Ectodermal cell (in vitro differentiated cells): ENCODE measurements around the gene DLX1. TPM values are rescaled to one million over a fixed set of nuclear protein-coding genes. Genes with fewer than 3 reads are reported as not detected.

Experiments
- H3K27ac ChIP-seq: 2 replicates; pipeline ENCODE4 v1.7.0; 2013; ENCODE audit warnings: mild to moderate bottlenecking, low read depth, low read length; ENCODE audit not compliant: insufficient read depth, poor library complexity, severe bottlenecking
- H3K27me3 ChIP-seq: 2 replicates; pipeline ENCODE4 v1.7.0; 2013; ENCODE audit warnings: mild to moderate bottlenecking, low read length; ENCODE audit not compliant: insufficient read depth, control insufficient read depth, poor library complexity, severe bottlenecking
- H3K36me3 ChIP-seq: one replicate; pipeline ENCODE4 v1.7.0; 2013; ENCODE audit warnings: low read length; ENCODE audit not compliant: control insufficient read depth, insufficient read depth
- H3K4me1 ChIP-seq: one replicate; pipeline ENCODE4 v1.7.0; 2013; ENCODE audit warnings: low read length; ENCODE audit not compliant: control insufficient read depth, insufficient read depth
- H3K4me3 ChIP-seq: 2 replicates; pipeline ENCODE4 v1.7.0; 2013; ENCODE audit warnings: low read depth, low read length, control low read depth; ENCODE audit not compliant: insufficient read depth
- H3K9me3 ChIP-seq: 2 replicates; pipeline ENCODE4 v1.7.0; 2013; ENCODE audit warnings: mild to moderate bottlenecking, low read length, moderate library complexity; ENCODE audit not compliant: control insufficient read depth
- WGBS, 2 experiments: methylation state at CpG; one replicate each; pipeline ENCODE4 v1.1.7; 2013; ENCODE audit warnings: missing lambda C conversion rate in 2 of 2; 5-methylcytosine and 5-hydroxymethylcytosine counted together
- polyA plus RNA-seq, 4 experiments: library from polyadenylated mRNA; stranded (reverse); fragments of 50-300 nt; gene quantifications; one replicate each; pipeline ENCODE4 v1.2.3, GENCODE V29; 2013

DLX1 gene
- polyA plus RNA-seq (2013, experiment 1 of 4) = 0.28 TPM
- polyA plus RNA-seq (2013, experiment 2 of 4) = 0.32 TPM
- 0.16 TPM for polyA plus RNA-seq (2013, experiment 3 of 4)
- polyA plus RNA-seq (2013, experiment 4 of 4) = 0.89 TPM

DNA sequence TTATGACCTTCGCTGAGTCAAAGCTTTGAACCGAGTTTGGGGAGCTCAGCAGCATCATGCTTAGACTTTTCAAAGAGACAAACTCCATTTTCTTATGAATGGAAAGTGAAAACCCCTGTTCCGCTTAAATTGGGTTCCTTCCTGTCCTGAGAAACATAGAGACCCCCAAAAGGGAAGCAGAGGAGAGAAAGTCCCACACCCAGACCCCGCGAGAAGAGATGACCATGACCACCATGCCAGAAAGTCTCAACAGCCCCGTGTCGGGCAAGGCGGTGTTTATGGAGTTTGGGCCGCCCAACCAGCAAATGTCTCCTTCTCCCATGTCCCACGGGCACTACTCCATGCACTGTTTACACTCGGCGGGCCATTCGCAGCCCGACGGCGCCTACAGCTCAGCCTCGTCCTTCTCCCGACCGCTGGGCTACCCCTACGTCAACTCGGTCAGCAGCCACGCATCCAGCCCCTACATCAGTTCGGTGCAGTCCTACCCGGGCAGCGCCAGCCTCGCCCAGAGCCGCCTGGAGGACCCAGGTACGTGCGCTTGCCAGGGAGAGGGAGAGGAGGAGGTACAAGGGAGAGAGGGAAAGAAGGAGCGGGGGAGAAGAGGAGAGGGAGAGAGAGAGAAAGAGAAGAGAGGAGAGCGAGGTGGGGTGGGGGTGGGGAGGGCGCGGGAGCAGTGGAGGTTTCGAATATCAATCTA lies at the start of gene DLX1:
Gene DLX1 (plus strand): TSS at position 48 of the 700 bp plus-strand sequence. CDS start 171 bp downstream, at position 219.
- no peak within 1 kb of the TSS for H3K27ac ChIP-seq
- peak within 1 kb of the TSS; percentile 31 for H3K4me3 ChIP-seq
- peaks cover 100% of the 10 kb centered on the region for H3K27me3 ChIP-seq
- H3K36me3 ChIP-seq = no peaks in the 10 kb centered on the region
- H3K9me3 ChIP-seq = no peaks in the 10 kb centered on the region
- 1 to 2% methylated on average over 30 to 31 of the region's 34 CpGs for WGBS, 2 experiments
- peaks cover 42% of the 10 kb centered on the region for H3K4me1 ChIP-seq

DNA sequence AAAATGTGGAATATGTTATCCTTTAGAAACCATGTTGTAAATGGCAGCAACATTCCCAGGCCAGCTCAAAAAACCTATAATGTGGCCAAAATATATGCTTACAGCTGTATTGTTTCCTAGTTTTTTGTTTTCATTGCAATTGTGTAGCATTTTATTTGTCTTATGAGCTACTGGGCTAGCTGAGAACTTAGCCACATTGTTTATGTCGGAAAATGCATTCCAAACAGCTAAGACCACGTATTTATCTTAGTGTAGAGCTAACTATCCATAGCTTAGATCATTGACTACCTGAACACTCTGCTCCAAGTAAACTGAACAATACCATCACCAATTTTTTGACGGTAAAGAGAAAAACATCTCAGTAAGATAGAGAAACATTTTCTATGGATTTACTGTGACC lies 47.2 kb upstream of the DLX1 start:
- WGBS, 2 experiments = 87 to 93% methylated on average over 2 to 3 of the region's 3 CpGs

DNA sequence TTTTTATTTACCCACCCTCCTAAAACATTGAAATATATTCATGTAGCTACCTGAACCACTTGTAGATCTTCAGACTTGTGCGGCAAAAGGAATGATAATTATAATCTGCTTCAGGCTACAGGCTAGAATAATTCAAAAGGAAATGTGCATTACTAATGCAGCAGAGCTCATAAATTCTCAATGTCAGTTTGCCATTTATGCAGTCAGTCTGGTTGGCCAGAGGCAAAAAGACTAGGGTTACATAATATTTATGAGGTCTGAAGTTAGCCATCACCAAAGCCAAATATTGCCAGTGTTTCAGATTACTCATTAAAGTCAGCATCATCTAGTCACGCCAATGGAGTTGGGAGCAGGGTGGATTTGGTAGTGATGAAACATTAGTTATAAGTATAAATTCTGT lies 46.7 kb upstream of the DLX1 start:
- no peak overlapping the region for H3K4me3 ChIP-seq
- H3K9me3 ChIP-seq = no peaks in the 10 kb centered on the region
- no peaks in the 10 kb centered on the region for H3K27me3 ChIP-seq
- H3K36me3 ChIP-seq = no peaks in the 10 kb centered on the region
- H3K4me1 ChIP-seq = no peaks in the 10 kb centered on the region
- no peak overlapping the region for H3K27ac ChIP-seq
- WGBS, 2 experiments = 82 to 96% methylated on average over 1 of the region's 2 CpGs

More for the DNA sequence above, 47.2 kb upstream of the DLX1 start:
- Histone ChIP-seq H3K9me3 (no peaks in the 10 kb centered on the region), H3K4me1 (no peaks in the 10 kb centered on the region), H3K36me3 (no peaks in the 10 kb centered on the region), H3K27me3 (no peaks in the 10 kb centered on the region), H3K27ac (no peak overlapping the region), H3K4me3 (no peak overlapping the region)

DNA sequence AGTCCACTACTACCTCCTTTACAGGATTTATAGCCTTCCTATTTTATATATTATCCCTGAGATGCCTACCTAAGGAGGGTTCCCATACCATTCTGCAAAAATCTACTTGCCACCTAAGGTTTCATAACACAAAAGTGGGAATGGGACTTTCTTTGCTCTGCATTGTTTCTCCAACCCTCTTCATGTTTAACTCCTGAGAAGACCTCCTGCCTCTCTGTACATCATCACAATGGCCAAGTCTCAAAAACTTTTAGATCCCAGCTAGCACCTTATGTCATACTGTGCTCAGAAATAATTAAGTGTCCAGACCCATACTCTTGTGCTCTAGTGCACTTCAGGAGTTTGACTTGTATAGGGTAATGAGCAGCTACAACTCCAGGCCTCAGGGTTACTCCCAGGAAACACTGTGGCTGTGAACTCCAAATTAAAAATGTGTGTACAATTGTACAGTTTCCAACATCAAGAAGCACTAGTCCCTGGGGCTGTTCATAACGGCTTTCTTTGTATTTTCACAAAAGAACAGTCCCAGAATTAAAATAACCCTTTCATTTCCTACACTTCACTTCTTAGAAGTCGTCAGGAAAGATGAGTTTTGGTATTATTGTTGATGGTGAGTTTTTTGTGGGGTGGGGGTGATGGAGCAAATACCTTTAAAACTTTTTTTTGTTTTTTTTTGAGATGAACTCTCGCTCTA lies 46.1 kb upstream of the DLX1 start:
- Histone ChIP-seq H3K27me3 (no peaks in the 10 kb centered on the region), H3K36me3 (no peaks in the 10 kb centered on the region), H3K4me3 (no peak overlapping the region), H3K27ac (no peak overlapping the region), H3K9me3 (no peaks in the 10 kb centered on the region), H3K4me1 (no peaks in the 10 kb centered on the region)
- WGBS, 2 experiments = 97 to 98% methylated on average over 2 of the region's 3 CpGs

DNA sequence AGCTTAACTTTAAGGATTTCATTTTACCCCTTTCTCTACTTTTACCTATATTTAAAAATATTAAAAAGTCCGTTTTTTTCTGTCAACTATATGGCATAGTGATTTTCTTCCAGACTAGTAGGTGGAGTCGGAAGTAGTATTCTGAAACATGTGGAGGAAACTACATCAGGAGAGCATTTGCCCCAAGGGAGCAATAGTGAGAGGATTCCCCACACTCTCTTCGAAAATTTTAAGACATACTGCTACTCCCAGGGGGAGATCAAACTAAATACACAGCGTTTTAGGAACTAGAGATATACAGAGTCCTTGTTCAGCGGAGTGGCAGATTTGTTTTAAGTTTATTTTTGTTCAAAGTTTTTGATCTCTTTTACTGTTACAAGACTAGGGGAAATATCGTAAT lies 45.0 kb upstream of the DLX1 start:
- no peaks in the 10 kb centered on the region for H3K4me1 ChIP-seq
- no peaks in the 10 kb centered on the region for H3K27me3 ChIP-seq
- no peaks in the 10 kb centered on the region for H3K9me3 ChIP-seq
- H3K27ac ChIP-seq = no peak overlapping the region
- 92 to 95% methylated on average over 6 of the region's 6 CpGs for WGBS, 2 experiments
- H3K4me3 ChIP-seq = no peak overlapping the region
- H3K36me3 ChIP-seq = no peaks in the 10 kb centered on the region

DNA sequence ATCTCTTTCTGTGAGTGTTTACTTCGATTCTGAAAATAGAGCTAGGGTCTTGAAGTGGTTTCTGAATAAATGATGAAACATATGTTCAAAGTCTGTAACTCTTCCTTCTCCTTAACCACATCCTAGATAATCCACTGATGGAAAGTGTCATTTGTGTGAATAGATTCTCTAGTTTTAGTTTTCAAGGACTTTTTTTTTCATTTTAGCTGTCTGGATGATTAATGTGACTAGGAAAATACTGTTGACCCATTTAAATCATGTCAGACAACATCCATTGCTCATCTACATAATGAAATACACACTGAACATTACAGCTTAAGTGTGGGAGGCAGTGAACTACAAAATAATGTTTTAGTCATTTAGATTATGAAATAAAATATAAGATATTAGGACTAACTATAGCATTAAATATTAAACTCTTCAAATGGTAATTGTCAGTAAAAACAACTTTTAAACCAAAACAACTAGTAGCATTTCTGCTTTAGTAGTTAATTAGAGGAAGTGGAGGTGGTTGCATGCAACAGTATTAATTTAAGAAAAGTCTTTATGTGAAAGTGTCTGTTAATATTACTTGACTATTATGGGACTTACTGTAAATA lies 39.1 kb upstream of the DLX1 start:
- no CpG with 5 or more reads among the region's 1 CpG for WGBS, 2 experiments
- Histone ChIP-seq H3K4me3 (no peak overlapping the region), H3K4me1 (no peaks in the 10 kb centered on the region), H3K9me3 (no peaks in the 10 kb centered on the region), H3K36me3 (no peaks in the 10 kb centered on the region), H3K27ac (no peak overlapping the region), H3K27me3 (no peaks in the 10 kb centered on the region)

DNA sequence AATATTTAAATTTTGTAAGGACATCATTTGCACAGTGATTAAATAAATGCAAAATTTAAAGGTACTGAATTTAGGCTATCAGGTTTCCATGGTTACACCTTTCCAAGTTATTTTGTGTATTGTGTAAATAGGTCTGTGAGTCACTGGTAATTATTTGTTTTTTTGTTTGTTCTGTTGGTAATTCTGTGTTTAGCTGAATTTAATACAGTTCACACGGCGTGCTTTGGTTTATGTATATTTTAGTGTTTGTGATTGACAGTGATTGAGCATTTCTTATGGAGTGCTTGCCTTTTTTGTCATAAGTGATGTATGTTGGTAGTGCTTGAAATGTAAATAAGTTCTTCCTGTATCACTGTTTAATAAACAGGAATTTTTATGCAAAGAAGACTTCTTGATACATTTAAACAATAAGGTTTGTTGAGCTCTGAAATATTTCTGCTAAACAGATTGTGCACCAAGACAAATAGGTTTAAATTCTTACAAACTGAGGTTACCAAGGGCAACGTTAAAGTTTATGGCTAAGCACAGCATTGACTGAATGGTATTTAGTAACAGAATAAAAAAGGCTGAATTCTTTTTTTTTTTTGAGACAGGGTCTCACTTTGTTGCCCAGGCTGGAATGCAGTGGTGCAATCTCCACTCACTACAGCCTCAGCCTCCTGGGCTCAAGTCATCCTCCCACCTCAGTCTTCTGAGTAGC lies 38.3 kb upstream of the DLX1 start:
- Histone ChIP-seq H3K9me3 (no peaks in the 10 kb centered on the region), H3K36me3 (no peaks in the 10 kb centered on the region), H3K27ac (no peak overlapping the region), H3K27me3 (no peaks in the 10 kb centered on the region), H3K4me3 (no peak overlapping the region), H3K4me1 (peaks cover 1% of the 10 kb centered on the region)
- 91 to 95% methylated on average over 3 of the region's 3 CpGs for WGBS, 2 experiments

DNA sequence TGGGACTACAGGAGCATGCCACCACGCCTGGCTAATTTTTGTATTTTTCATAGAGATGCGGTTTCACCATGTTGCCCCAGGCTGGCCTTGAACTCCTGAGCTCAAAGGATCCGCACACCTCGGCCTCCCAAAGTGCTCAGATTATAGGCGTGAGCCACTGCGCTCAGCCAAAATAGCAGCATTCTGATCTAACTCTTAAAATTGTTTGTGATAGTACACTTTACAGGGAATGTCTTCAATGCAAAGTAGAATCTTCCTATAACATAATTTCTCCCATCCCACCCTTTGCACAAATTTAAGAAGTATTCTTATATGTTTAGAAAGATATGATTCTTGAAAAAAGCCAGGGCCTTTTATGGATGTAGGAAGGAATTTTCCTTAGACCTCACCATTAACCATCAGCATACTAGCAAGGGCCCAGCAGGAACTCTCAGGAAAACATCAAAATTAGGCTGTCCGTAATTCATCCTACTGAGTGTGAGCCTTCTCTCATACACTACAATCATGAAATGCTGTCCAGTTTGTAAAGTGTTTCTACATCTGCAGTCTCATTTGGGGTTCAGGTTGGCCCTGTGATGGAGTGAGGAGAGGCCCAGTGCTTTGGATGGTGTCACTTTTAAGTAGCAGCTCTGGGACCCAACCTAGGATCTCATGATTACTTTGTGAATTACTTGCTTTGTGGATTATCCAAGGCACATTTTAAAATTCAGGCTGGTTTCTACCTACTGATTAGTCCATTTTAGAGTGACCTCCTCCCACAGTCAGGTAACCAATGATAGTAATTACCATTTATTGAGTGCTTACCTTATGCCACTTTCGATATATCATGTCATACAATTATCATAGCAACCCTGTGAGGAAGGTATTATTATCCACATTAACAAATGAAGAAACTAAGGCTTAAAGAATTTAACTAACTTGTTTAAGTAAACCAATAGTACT lies 37.5 kb upstream of the DLX1 start:
- Histone ChIP-seq H3K4me3 (no peak overlapping the region), H3K27me3 (no peaks in the 10 kb centered on the region), H3K9me3 (no peaks in the 10 kb centered on the region), H3K27ac (no peak overlapping the region), H3K36me3 (no peaks in the 10 kb centered on the region), H3K4me1 (peaks cover 7% of the 10 kb centered on the region)
- 90 to 95% methylated on average over 7 to 8 of the region's 8 CpGs for WGBS, 2 experiments
